Muscle of arm (tissue), 12 donors: ENCODE results near the gene UBTD2. TPM values are rescaled to one million over a fixed set of nuclear protein-coding genes. Genes with fewer than 3 reads are reported as not detected.
"Not testable (repeated sequence)": the region's sequence is repeated elsewhere in the genome, so short reads cannot be mapped to it uniquely, and the experiment has no call there.

ENCODE experiments used
- DNase-seq: peaks from one replicate; pipeline ENCODE4 v3.0.0-alpha.2; 2013
- polyA plus RNA-seq, 12 donors: library from polyadenylated mRNA; unstranded; fragments of 120-200 nt; gene quantifications; one replicate each; pipeline ENCODE4 v1.2.1, GENCODE V29; 2013; ENCODE audit not compliant: insufficient read length in 12 of 12

UBTD2 gene
- polyA plus RNA-seq, 12 donors, result 54.8 to 82.7 (median 63.3) TPM; not detected in 1

- no peak for DNase-seq
Observed at GRCh38 chr5:172199446-172199845, 84.1 kb downstream of the UBTD2 start.

- not testable (repeated sequence) for DNase-seq
Observed at GRCh38 chr5:172197775-172198174, 85.8 kb downstream of the UBTD2 start.

GRCh38 chr5:172194985-172195774, 88.4 kb downstream of the UBTD2 start:
- DNase-seq, result no peak

GRCh38 chr5:172193872-172194271, 89.7 kb downstream of the UBTD2 start, which contains the start of gene EFCAB9:
Gene EFCAB9, plus strand, starts transcription at chr5:172194172. Its CDS starts 1 bp downstream, at chr5:172194173.
- no peak for DNase-seq

- no peak for DNase-seq
Observed at GRCh38 chr5:172189693-172190296, 93.8 kb downstream of the UBTD2 start.

- DNase-seq, result no peak
Observed at GRCh38 chr5:172188893-172189692, 94.5 kb downstream of the UBTD2 start.

GRCh38 chr5:172188033-172188892, 95.3 kb downstream of the UBTD2 start, which contains the start of gene STK10:
Gene STK10, minus strand, starts transcription at chr5:172188224. Its CDS starts 182 bp downstream, at chr5:172188042.
- DNase-seq, result peak; percentile 90

- DNase-seq, result no peak
Observed at GRCh38 chr5:172187118-172188032, 96.2 kb downstream of the UBTD2 start.

GRCh38 chr5:172186114-172186695, 97.4 kb downstream of the UBTD2 start:
- DNase-seq, result no peak

- DNase-seq, result no peak
Observed at GRCh38 chr5:172185096-172185461, 98.5 kb downstream of the UBTD2 start.

GRCh38 chr5:172183881-172184280, 99.7 kb downstream of the UBTD2 start:
- DNase-seq, result no peak

- no peak for DNase-seq
Observed at GRCh38 chr5:172182291-172182690, 101.3 kb downstream of the UBTD2 start.

GRCh38 chr5:172180936-172181335, 102.6 kb downstream of the UBTD2 start:
- no peak for DNase-seq

GRCh38 chr5:172178991-172179989, 104.3 kb downstream of the UBTD2 start:
- DNase-seq, result no peak

GRCh38 chr5:172178301-172178987, 105.1 kb downstream of the UBTD2 start:
- no peak for DNase-seq

- no peak for DNase-seq
Observed at GRCh38 chr5:172177176-172177575, 106.4 kb downstream of the UBTD2 start.

GRCh38 chr5:172175263-172175719, 108.3 kb downstream of the UBTD2 start:
- no peak for DNase-seq
